Measurements from ENCODE around the gene NOTCH1. TPM values are rescaled to one million over a fixed set of nuclear protein-coding genes. Genes with fewer than 3 reads are reported as not detected.
A peak's percentile ranks its signal among the peaks of the same experiment; 100 is the strongest.

NOTCH1 gene
- polyA plus RNA-seq, 3 donors from 2014 or later: 0.98 to 22.8 (median 4.3) TPM

DNA sequence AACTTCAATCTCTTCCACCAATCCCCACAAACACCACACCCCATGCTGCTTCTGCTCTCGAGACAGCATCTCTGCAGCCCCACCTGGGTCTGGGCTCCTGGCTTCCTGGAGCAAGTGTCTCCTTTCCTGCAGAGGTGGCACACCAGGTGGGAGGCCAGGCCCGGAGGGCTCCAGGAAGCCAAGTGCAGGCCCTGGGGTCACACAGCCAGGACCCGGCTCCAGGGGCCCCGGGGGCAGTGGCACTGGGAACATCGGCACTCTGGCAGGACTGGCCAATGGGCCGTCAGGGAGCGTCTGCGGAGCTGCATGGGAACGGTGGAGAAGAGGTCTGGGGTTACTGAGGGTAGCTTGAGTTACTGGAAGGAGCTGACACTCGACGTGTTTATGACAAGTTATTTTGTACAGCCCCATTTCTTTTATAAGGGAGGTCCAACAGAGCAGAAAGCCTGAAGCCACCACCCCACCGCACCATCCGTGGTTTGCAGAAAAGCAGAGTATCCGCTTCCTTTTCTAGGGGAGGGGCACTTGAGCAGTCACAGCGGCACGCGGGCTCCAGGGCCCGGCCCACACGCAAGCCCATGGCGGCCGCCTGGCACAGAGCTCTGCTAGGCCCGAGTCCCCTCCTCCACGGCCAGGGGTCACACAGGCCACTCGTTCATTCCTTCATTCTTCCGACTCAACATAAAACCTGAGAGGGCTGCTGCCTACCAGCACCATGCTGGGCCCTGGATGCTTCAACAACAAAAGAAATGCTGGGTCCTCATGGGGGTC is 91.6 kb downstream of the NOTCH1 start:
- peaks cover 0 to 1% (median 0%) of the 10 kb centered on the region in 6 donors for H3K9me3 Mint-ChIP-seq
- H3K36me3 Mint-ChIP-seq: peaks cover 8 to 43% (median 20%) of the 10 kb centered on the region in 3 donors
- no peak for DNase-seq
- no peak overlapping the region for H3K4me3 Mint-ChIP-seq
- H3K27me3 Mint-ChIP-seq (ENCODE audit: low read depth in 3 of 3): peaks cover 0 to 2% (median 1%) of the 10 kb centered on the region in 3 donors
- H3K4me1 Mint-ChIP-seq: no peaks in the 10 kb centered on the region
- no peak overlapping the region for H3K27ac Mint-ChIP-seq

DNA sequence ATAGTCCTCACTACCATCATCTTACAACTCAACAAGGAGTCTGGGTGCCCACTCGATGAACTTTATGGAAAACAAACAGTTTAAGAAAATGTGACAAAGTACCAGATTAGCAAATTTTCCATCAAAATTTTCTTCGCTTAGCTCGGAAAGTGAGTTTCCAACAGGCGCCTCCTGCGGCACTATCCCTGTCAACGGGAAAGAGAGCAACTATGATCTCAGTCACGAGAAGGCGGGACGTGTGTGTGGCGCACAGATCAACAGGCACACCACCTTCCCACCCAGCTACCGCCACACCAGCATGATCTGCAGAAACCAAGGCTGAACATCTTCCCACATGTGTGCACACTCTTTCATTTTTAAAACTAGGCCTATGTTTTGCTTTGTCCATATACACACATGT is 92.5 kb downstream of the NOTCH1 start:
- H3K27me3 Mint-ChIP-seq (ENCODE audit: low read depth in 3 of 3): peaks cover 0 to 2% (median 1%) of the 10 kb centered on the region in 3 donors
- no peak for DNase-seq
- no peak overlapping the region for H3K4me3 Mint-ChIP-seq
- peaks cover 0 to 1% (median 0%) of the 10 kb centered on the region in 6 donors for H3K9me3 Mint-ChIP-seq
- H3K27ac Mint-ChIP-seq: no peak overlapping the region
- peaks cover 8 to 38% (median 16%) of the 10 kb centered on the region in 3 donors for H3K36me3 Mint-ChIP-seq
- H3K4me1 Mint-ChIP-seq: no peaks in the 10 kb centered on the region

DNA sequence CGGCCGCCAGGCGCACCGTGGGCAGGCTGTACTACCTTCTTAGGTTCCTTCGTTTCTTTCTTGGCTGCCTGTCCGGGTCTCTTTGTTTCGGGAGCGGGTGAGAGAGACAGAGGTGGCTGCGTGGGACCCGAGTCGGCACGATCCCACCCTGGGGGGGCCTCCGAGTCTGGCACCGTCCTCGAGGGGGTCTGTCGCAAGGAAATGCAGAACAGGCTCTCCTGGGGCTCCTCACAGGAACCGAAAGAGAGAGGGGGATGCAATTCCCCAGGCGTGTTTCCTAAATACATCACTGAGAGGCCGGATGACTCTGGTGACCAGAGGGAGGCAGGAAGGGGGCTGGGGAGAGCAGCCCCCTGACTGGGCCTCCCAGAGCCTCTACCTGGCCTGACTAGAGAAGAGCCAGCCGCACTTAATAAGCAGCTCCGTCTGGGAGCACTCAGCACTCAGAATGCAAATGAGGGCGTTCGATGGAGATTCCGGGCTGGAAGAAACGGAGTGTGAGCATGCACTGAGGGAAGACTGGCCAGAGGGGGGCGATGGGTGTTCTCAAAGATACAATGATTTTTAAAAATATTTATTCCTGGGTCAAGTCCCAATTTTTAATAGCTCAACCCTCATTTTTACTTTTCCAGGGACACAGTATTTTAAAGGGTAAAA is 94.5 kb downstream of the NOTCH1 start:
- peaks cover 0 to 1% (median 0%) of the 10 kb centered on the region in 6 donors for H3K9me3 Mint-ChIP-seq
- no peaks in the 10 kb centered on the region for H3K4me1 Mint-ChIP-seq
- H3K36me3 Mint-ChIP-seq: peaks cover 19 to 45% (median 29%) of the 10 kb centered on the region in 3 donors
- H3K27ac Mint-ChIP-seq: no peak overlapping the region
- H3K4me3 Mint-ChIP-seq: no peak overlapping the region
- no peak for DNase-seq
- peaks cover 0 to 2% (median 1%) of the 10 kb centered on the region in 3 donors for H3K27me3 Mint-ChIP-seq (ENCODE audit: low read depth in 3 of 3)

DNA sequence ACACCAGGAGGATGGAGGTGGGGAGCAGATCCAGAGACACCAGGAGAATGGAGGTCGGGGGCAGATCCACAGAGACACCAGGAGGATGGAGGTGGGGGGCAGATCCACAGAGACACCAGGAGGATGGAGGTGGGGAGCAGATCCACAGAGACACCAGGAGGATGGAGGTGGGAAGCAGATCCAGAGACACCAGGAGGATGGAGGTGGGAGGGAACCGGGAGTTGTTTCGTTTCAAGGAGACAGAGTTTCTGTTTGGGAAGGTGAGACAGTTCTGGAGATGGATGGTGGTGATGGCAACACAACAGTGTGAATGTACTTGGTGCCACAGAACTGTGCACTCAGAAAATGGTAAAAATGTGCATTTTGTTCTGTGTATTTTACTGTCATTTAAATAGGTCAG is 97.2 kb downstream of the NOTCH1 start:
- H3K27me3 Mint-ChIP-seq (ENCODE audit: low read depth in 3 of 3): no peaks in the 10 kb centered on the region
- H3K9me3 Mint-ChIP-seq: no peaks in the 10 kb centered on the region
- H3K4me1 Mint-ChIP-seq: no peaks in the 10 kb centered on the region
- H3K27ac Mint-ChIP-seq: peak overlapping the region in 1 of 6 donors; percentile 67
- peaks cover 20 to 46% (median 30%) of the 10 kb centered on the region in 3 donors for H3K36me3 Mint-ChIP-seq
- DNase-seq: no peak
- H3K4me3 Mint-ChIP-seq: no peak overlapping the region

DNA sequence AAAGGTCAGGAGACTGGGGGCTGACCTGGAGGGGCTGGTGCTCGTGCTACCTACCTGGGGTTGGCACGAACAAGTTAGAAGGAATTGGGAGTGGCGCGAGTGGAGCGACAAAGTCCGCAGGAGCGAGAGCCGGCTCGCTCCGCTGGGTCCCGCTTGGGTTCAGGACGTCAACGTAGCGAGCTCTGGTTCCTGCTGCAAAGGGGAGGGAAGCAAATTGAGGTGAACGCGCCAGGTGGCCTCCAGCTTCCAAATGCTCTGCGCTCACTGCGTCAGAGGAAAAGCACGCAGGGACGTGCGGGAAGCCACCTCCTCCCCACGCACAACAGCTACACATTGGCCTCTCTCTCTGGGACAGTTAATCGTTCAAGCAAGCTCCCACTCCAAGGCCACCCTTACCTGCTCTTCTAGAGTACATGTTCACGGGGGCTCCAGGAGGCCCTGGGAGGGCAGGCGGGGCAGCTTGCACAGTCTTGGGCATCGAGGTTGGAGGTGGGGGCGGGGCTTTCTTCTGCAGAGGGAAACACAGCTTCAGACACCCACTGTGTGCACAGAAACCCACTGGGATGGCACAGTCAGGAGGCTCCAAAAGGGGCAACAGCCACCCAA is 98.6 kb downstream of the NOTCH1 start:
- Mint-ChIP-seq H3K27ac (no peak overlapping the region), H3K36me3 (peaks cover 16 to 47% (median 25%) of the 10 kb centered on the region in 3 donors), H3K4me3 (no peak overlapping the region)

DNA sequence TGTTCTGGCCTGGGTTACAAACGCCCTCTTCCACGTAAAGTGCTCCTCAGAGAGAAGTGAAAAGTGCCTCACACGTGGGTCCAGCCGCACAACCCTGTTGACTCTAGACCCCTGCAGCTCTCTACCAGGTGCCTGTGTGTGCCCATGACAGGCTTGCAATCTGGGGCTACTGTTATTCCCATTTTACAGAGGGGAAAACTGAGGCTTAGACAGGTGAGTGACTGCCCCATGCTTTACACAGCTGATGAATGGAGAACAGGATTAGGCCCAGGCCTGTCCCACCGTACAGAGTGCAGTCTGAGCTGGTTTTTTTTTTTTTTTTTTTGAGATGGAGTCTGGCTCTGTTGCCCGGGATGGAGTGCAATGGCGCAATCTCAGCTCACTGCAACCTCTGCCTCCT is 100.0 kb downstream of the NOTCH1 start:
- no peak overlapping the region for H3K27ac Mint-ChIP-seq
- no peak for DNase-seq
- no peak overlapping the region for H3K4me3 Mint-ChIP-seq
- peaks cover 0 to 2% (median 0%) of the 10 kb centered on the region in 3 donors for H3K27me3 Mint-ChIP-seq (ENCODE audit: low read depth in 3 of 3)
- H3K36me3 Mint-ChIP-seq: peaks cover 16 to 46% (median 25%) of the 10 kb centered on the region in 3 donors
- no peaks in the 10 kb centered on the region for H3K4me1 Mint-ChIP-seq
- no peaks in the 10 kb centered on the region for H3K9me3 Mint-ChIP-seq

More for the DNA sequence above, 98.6 kb downstream of the NOTCH1 start:
- Mint-ChIP-seq H3K27me3 (ENCODE audit: low read depth in 3 of 3) (no peaks in the 10 kb centered on the region), H3K9me3 (no peaks in the 10 kb centered on the region), H3K4me1 (no peaks in the 10 kb centered on the region)
- no peak for DNase-seq

Other genes with a start within 250 kb of the NOTCH1 start
- gene CCDC187, start 242.0 kb downstream of the NOTCH1 start, polyA plus RNA-seq: not detected
- gene GPSM1, start 218.5 kb downstream of the NOTCH1 start, polyA plus RNA-seq: 1 to 10 TPM in 1 of 3 donors, under 1 TPM in 1, not detected in 1; 0.43 to 1.3 TPM
- gene DNLZ, start 182.3 kb downstream of the NOTCH1 start, polyA plus RNA-seq: 10 to 100 TPM; 58.4 to 77.4 (median 61.8) TPM
- gene CARD9, start 172.4 kb downstream of the NOTCH1 start, polyA plus RNA-seq: under 1 TPM in 2 of 3 donors, not detected in 1; 0.28 to 0.56 TPM
- 1 to 10 TPM in 2 of 3 donors, under 1 TPM in 1; 0.40 to 2.0 (median 1.0) TPM for gene SNAPC4, start 145.9 kb downstream of the NOTCH1 start, polyA plus RNA-seq
- gene ENTR1, start 135.4 kb downstream of the NOTCH1 start, polyA plus RNA-seq: 10 to 100 TPM in 1 of 3 donors, 1 to 10 TPM in 2; 5.7 to 11.5 (median 6.2) TPM
- gene PMPCA, start 135.4 kb downstream of the NOTCH1 start, polyA plus RNA-seq: 10 to 100 TPM; 34.5 to 43.5 (median 42.6) TPM
- gene INPP5E, start 106.2 kb downstream of the NOTCH1 start, polyA plus RNA-seq: 1 to 10 TPM in 1 of 3 donors, under 1 TPM in 2; 0.85 to 4.4 (median 0.96) TPM
- gene SEC16A, start 63.0 kb downstream of the NOTCH1 start, polyA plus RNA-seq: 10 to 100 TPM in 2 of 3 donors, 1 to 10 TPM in 1; 3.9 to 46.0 (median 15.9) TPM
- 1 to 10 TPM in 1 of 3 donors, not detected in 2; 1.6 TPM for gene EGFL7, start 116.9 kb upstream of the NOTCH1 start, polyA plus RNA-seq
- 10 to 100 TPM; 34.0 to 40.9 (median 35.2) TPM for gene AGPAT2, start 141.4 kb upstream of the NOTCH1 start, polyA plus RNA-seq
- under 1 TPM in 1 of 3 donors, not detected in 2; 0.19 TPM for gene DIPK1B, start 166.5 kb upstream of the NOTCH1 start, polyA plus RNA-seq
- gene LCN10, start 196.9 kb upstream of the NOTCH1 start, polyA plus RNA-seq: not detected
- not detected for gene LCN6, start 202.5 kb upstream of the NOTCH1 start, polyA plus RNA-seq
- under 1 TPM in 1 of 3 donors, not detected in 2; 0.62 TPM for gene LCN8, start 212.2 kb upstream of the NOTCH1 start, polyA plus RNA-seq
- not detected for gene LCN15, start 218.5 kb upstream of the NOTCH1 start, polyA plus RNA-seq
- gene TMEM141, start 245.3 kb upstream of the NOTCH1 start, polyA plus RNA-seq: 10 to 100 TPM; 61.2 to 83.3 (median 62.1) TPM